Neural progenitor cell (in vitro differentiated cells): ENCODE data around the gene ADAMTSL1. TPM values are rescaled to one million over a fixed set of nuclear protein-coding genes. Genes with fewer than 3 reads are reported as not detected.

ENCODE experiments used
- DNase-seq: peaks from one replicate; pipeline ENCODE4 v3.0.0-alpha.2; 2016; ENCODE audit warnings: low spot score
- H2AFZ ChIP-seq: fragments of 200-600 bp; sonication (generic); replicated peaks from 2 replicates; pipeline ENCODE4 v1.6.1; 2016; ENCODE audit warnings: antibody characterized with exemption
- H3F3A ChIP-seq: fragments of 200-600 bp; sonication (generic); 2 replicates; pipeline ENCODE4 v1.6.1; 2016; ENCODE audit warnings: antibody characterized with exemption, low read depth
- H3K27ac ChIP-seq: fragments of 200-600 bp; sonication (generic); 2 replicates; pipeline ENCODE4 v1.5.1; 2016; ENCODE audit warnings: mild to moderate bottlenecking
- H3K27me3 ChIP-seq: fragments of 200-600 bp; sonication (generic); 2 replicates; pipeline ENCODE4 v1.6.1; 2016; ENCODE audit warnings: mild to moderate bottlenecking, moderate library complexity
- H3K36me3 ChIP-seq: fragments of 200-600 bp; sonication (generic); 2 replicates; pipeline ENCODE4 v1.5.1; 2016
- H3K4me1 ChIP-seq: fragments of 200-600 bp; sonication (generic); 2 replicates; pipeline ENCODE4 v1.6.1; 2016; ENCODE audit warnings: mixed run types
- H3K4me2 ChIP-seq: fragments of 200-600 bp; sonication (generic); 2 replicates; pipeline ENCODE4 v1.6.1; 2016
- H3K4me3 ChIP-seq: fragments of 200-600 bp; sonication (generic); 2 replicates; pipeline ENCODE4 v1.5.1; 2016
- H3K79me2 ChIP-seq: fragments of 200-600 bp; sonication (generic); 2 replicates; pipeline ENCODE4 v1.6.1; 2016; ENCODE audit warnings: low read depth
- H3K9ac ChIP-seq: fragments of 200-600 bp; sonication (generic); 2 replicates; pipeline ENCODE4 v1.6.1; 2016
- H3K9me3 ChIP-seq: fragments of 200-600 bp; sonication (generic); 2 replicates; pipeline ENCODE4 v1.5.1; 2016; ENCODE audit warnings: low read depth
- H4K20me1 ChIP-seq: fragments of 200-600 bp; sonication (generic); 2 replicates; pipeline ENCODE4 v1.6.1; 2016; ENCODE audit warnings: low read depth
- H3K27ac Mint-ChIP-seq: 3 replicates; pipeline ENCODE4 v1.8.0; 2021; ENCODE audit warnings: mixed read lengths
- H3K27me3 Mint-ChIP-seq: 2 replicates; pipeline ENCODE4 v1.8.0; 2022; ENCODE audit warnings: low read depth, mild to moderate bottlenecking, inconsistent platforms, moderate library complexity, mixed read lengths; ENCODE audit not compliant: insufficient read depth
- H3K36me3 Mint-ChIP-seq: 3 replicates; pipeline ENCODE4 v1.8.0; 2021; ENCODE audit warnings: mixed read lengths
- H3K4me1 Mint-ChIP-seq: 3 replicates; pipeline ENCODE4 v1.8.0; 2021; ENCODE audit warnings: mixed read lengths
- H3K4me3 Mint-ChIP-seq: 3 replicates; pipeline ENCODE4 v1.8.0; 2021; ENCODE audit warnings: mild to moderate bottlenecking, moderate library complexity, mixed read lengths
- H3K9me3 Mint-ChIP-seq: 3 replicates; pipeline ENCODE4 v1.8.0; 2020; ENCODE audit warnings: mixed read lengths
- CTCF ChIP-seq: fragments of 200-600 bp; sonication (generic); IDR thresholded peaks from 2 replicates; pipeline ENCODE4 v1.5.1; 2017; ENCODE audit warnings: antibody characterized with exemption, mild to moderate bottlenecking
- EZH2 ChIP-seq: fragments of 200-600 bp; sonication (generic); IDR thresholded peaks from 2 replicates; pipeline ENCODE4 v1.6.1; 2017; ENCODE audit warnings: antibody characterized with exemption, mild to moderate bottlenecking, moderate library complexity
- EZH2phosphoT487 ChIP-seq: fragments of 200-600 bp; sonication (generic); IDR thresholded peaks from 2 replicates; pipeline ENCODE4 v1.6.1; 2017; ENCODE audit warnings: antibody characterized with exemption
- total RNA-seq: library from RNA; depleted of rRNA; stranded (reverse); fragments of >200 nt; gene quantifications from 2 replicates; pipeline ENCODE4 v1.2.3, GENCODE V29; 2015; ENCODE audit warnings: low replicate concordance

Gene ADAMTSL1
- total RNA-seq, 1 donor from 2014 or later, result 0.73 TPM

- Histone ChIP-seq H4K20me1 (no peaks in the 10 kb centered on the region), H3K27ac (no peak overlapping the region), H3K9me3 (no peaks in the 10 kb centered on the region), H3K4me3 (no peak overlapping the region), H3K27me3 (no peaks in the 10 kb centered on the region), H3K4me1 (peaks cover 4% of the 10 kb centered on the region), H3K36me3 (no peaks in the 10 kb centered on the region), H3F3A (no peaks in the 10 kb centered on the region), H3K4me2 (no peak overlapping the region), H2AFZ (no peak overlapping the region), H3K79me2 (no peaks in the 10 kb centered on the region), H3K9ac (no peak overlapping the region)
- Mint-ChIP-seq H3K36me3 (no peaks in the 10 kb centered on the region), H3K4me1 (peaks cover 8% of the 10 kb centered on the region), H3K27me3 (no peaks in the 10 kb centered on the region), H3K4me3 (no peak overlapping the region), H3K9me3 (no peaks in the 10 kb centered on the region), H3K27ac (no peak overlapping the region)
- no peak for DNase-seq
- no peak for TF ChIP-seq CTCF
- no peak for TF ChIP-seq EZH2phosphoT487
- no peak for TF ChIP-seq EZH2
These were observed 383.4 kb downstream of the ADAMTSL1 start for GRCh38 chr9:18857334-18857733.

- Mint-ChIP-seq H3K27ac (no peak overlapping the region), H3K4me3 (no peak overlapping the region), H3K9me3 (no peaks in the 10 kb centered on the region), H3K36me3 (no peaks in the 10 kb centered on the region), H3K4me1 (peaks cover 8% of the 10 kb centered on the region), H3K27me3 (no peaks in the 10 kb centered on the region)
- H3K4me3 ChIP-seq, result no peak overlapping the region
- no peak overlapping the region for H3K4me2 ChIP-seq
- no peaks in the 10 kb centered on the region for H3K9me3 ChIP-seq
- no peak for DNase-seq
- H3K27ac ChIP-seq, result no peak overlapping the region
- no peaks in the 10 kb centered on the region for H3F3A ChIP-seq
- peaks cover 6% of the 10 kb centered on the region for H3K4me1 ChIP-seq
- TF ChIP-seq EZH2 (no peak), EZH2phosphoT487 (no peak), CTCF (no peak)
- no peaks in the 10 kb centered on the region for H4K20me1 ChIP-seq
- no peaks in the 10 kb centered on the region for H3K36me3 ChIP-seq
- H3K27me3 ChIP-seq, result no peaks in the 10 kb centered on the region
- H3K9ac ChIP-seq, result no peak overlapping the region
- no peak overlapping the region for H2AFZ ChIP-seq
- H3K79me2 ChIP-seq, result no peaks in the 10 kb centered on the region
These were observed 383.8 kb downstream of the ADAMTSL1 start for GRCh38 chr9:18857769-18858168.

GRCh38 chr9:18861609-18862544 is 387.9 kb downstream of the ADAMTSL1 start:
- Histone ChIP-seq H3K79me2 (no peaks in the 10 kb centered on the region), H3F3A (no peaks in the 10 kb centered on the region), H3K27ac (no peak overlapping the region), H3K4me2 (no peak overlapping the region), H3K27me3 (no peaks in the 10 kb centered on the region), H3K9ac (no peak overlapping the region), H3K9me3 (no peaks in the 10 kb centered on the region), H2AFZ (peak overlapping the region; percentile 87), H3K4me3 (no peak overlapping the region), H3K4me1 (peaks cover 6% of the 10 kb centered on the region), H4K20me1 (no peaks in the 10 kb centered on the region), H3K36me3 (no peaks in the 10 kb centered on the region)
- H3K4me1 Mint-ChIP-seq, result peaks cover 12% of the 10 kb centered on the region
- no peaks in the 10 kb centered on the region for H3K27me3 Mint-ChIP-seq
- H3K9me3 Mint-ChIP-seq, result no peaks in the 10 kb centered on the region
- no peak for TF ChIP-seq EZH2
- no peak for TF ChIP-seq CTCF
- no peak for TF ChIP-seq EZH2phosphoT487
- H3K36me3 Mint-ChIP-seq, result no peaks in the 10 kb centered on the region
- no peak overlapping the region for H3K4me3 Mint-ChIP-seq
- peak overlapping the region; percentile 19 for H3K27ac Mint-ChIP-seq
- peak; percentile 36 for DNase-seq
